GM19351 (cell line): ENCODE measurements around the gene ALX4.

Experiments used
- ATAC-seq: cut with Tn5 transposase; IDR thresholded peaks from one replicate; pipeline ENCODE4 v1.9.1; 2021; ENCODE audit warnings: mild to moderate bottlenecking, moderate library complexity; ENCODE audit not compliant: unreplicated experiment

ALX4 gene

DNA sequence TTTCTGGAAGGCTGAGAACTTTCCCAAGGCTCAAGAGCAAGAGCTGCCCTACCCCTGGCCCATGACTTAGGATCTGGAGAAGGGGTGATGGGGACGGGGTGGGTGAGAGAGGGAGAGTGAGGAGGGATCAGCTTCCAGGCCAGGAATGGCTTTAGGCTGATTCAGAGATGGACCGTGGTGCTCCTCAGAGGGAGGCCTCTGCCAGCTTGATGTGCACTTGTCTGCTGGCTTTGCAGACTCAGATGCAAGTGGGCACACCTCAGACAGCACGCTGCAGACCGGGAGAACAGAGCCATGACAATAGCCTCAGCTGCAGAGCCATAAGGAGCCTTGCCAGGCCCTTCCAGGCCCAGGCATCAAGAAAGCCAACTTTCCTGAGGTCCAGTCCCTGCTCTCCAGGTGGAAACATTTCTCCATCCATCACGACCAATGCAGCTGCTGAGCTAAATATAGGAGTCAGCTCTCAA lies 41.3 kb downstream of the ALX4 start:
- ATAC-seq = no peak

DNA sequence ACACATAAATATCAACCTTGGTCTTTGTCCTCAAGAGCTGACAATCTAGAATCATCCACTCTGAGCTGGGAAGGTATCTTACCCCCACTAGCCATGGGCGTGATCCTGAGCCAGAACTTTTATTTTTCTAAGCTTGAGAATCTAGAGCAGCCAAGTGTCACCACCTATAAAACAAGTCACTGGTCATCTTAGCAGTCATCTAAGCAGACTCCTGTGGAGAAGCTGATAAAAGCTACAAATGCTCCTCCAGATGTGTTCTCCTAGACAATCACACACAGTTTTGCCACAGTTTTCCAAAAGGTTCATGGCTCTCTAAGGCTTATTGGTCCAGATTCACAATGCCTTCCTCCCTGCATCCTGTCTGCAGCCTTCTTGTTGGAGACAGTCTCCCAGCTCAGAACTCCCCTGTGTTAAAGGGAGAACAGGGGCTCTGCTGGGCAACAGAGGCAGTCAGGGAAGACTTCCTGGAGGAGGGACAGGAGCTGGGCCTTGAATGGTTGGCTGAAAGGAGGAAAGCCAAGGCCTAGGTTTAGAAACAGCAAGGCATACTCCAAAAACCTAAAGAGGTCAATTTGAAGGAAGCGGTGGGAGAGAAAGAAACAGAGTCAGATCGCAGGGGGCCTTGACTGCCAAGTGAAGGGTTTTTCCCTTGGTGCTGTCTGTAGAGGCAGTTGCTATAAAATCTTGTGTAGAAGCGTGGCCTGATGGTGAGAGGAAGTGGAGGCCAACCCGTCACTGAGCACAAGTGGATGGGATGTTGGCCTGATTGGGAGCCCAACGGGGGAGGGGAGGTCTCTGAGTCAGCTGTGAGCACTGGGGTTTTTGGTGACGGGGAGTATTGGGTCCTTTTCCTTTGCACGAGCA lies 42.0 kb downstream of the ALX4 start:
- no peak for ATAC-seq

DNA sequence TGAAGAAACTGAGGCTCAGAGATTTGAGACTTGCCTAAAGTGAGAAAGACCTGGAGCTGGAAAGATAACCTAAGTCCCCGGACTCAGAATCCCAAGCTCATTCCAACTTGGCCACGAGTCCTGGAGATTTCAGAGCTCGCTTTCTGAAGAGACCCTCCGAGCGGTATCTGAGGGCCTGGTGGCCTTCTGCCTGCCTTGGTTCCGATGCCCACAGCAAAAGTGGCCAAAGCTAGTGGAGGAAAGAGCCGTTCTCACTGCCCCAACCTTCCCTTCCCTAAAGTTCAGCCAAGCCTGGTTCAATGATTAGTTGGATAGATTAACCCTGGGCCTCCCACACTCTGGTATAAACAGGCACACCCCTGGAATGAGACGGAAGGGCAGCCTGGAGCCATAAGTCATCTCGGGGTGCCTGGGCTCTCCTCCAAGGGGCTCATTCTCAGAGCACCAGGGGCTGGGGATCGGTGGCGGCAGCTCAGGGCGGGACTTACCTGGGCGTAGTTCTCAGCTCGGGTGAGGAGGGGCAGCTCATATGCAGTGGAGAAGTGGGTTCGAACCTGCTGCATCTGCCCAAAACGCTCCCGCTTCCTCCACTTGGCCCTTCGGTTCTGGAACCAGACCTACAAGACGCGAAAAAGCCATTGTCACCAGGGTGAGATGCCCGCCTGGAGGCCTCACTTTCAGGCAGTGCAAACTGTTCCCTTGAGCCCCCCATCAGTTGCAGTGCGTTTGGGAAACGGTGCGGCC lies 42.8 kb downstream of the ALX4 start:
- no peak for ATAC-seq

DNA sequence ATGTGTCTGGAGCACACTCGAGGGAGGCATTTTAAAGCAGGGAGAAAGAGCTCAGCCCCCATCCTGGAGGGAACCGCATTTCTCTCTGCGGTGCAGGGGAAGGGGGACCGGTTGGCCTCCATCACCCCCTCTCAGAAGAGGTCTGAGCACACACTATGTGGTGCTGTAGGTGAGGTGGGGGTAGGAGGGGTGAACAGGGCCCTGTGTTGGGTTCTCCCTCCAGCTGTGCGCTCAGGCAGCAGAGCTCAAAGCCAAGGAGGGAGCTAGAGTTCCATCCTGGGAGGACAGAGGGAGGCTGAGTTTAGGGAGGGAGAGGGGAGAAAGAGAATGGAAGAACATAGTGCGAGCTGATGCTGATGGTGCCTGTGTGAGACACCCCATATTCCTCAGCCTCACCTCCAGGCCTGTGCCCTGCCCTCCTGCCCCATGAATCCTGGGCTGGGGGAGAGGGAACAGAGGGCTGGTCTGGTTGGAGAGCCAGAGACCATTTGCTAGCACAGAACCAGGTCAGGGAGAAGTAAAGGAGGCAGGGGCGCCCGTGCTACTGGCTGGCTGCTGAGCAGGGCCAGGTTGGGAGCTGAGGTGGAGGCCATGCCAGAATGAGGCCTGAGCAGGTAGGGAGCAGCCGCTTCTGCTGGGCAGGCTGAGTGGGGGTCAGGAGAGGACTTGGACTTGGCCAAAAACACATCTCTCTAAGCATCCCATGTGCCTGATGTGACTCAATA lies 43.7 kb downstream of the ALX4 start:
- ATAC-seq = no peak

DNA sequence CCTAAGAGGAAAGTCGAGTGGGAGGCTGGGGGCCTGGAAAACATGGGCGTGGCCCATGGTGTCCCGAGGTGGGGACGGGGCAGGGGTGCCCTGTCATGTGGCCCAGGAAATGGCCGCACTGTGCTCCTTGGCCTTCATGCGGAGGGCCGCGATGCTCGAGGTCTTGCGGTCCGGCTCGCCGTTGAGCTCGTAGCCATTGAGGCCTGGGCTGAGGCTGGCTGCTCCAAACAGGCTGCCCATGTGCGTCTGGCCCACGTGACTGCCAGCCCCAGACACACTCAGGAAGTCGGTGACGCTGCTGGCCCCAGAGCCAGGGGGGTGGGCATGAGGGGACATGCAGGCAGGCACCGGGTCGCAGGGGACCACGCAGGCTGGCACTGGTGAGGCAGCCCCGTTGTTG lies 45.2 kb downstream of the ALX4 start:
- no peak for ATAC-seq

DNA sequence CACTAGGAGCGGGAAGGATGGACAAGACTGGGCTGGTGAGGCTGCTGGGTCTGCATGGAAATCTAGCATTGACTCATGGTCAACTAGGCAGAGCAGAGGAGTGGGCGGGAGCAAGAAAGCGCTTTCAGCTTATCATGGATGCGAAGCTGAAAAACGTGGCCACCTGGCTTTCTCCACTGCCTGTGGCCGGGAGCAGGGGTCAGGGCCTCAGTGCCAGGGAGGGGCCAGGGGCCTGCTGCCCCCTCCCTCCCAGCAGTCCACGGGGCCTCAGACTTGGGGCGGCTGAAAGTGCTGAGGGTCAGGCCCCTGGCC lies 45.5 kb downstream of the ALX4 start:
- ATAC-seq = no peak

DNA sequence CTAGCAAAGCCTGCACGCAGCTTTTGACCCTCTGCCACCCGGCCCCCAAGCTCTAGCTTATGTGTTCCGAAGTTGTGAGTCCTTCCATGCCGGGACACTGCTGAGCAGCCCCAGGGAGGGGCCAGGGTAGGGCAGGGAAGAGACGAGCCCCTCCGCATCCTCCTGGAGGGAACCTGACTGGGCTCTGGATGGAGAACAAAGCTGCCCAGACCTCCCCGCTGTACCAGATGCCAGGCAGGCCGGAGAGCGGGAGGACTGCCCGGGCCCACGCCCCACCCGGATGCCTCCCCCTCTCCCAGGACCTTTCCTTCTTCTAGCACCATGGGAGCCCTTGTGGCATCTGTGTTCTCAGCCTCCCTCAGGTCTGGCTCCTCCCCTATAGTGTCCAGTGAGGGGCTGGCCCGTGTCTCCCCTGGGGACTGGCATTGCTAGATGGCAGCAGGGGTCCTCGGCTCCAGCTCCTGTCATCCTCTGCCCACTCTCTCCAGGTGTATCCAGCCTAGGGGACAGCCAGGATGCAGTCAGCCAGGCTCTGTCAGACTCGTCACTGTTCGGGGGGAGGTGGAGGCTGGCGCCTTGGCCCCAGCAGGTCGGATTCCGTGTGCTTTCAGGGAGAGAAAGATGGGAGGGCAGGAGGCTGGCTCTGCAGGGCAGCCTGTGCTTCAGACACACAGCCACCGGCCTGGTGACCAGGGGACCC lies 46.1 kb downstream of the ALX4 start:
- ATAC-seq = no peak

DNA sequence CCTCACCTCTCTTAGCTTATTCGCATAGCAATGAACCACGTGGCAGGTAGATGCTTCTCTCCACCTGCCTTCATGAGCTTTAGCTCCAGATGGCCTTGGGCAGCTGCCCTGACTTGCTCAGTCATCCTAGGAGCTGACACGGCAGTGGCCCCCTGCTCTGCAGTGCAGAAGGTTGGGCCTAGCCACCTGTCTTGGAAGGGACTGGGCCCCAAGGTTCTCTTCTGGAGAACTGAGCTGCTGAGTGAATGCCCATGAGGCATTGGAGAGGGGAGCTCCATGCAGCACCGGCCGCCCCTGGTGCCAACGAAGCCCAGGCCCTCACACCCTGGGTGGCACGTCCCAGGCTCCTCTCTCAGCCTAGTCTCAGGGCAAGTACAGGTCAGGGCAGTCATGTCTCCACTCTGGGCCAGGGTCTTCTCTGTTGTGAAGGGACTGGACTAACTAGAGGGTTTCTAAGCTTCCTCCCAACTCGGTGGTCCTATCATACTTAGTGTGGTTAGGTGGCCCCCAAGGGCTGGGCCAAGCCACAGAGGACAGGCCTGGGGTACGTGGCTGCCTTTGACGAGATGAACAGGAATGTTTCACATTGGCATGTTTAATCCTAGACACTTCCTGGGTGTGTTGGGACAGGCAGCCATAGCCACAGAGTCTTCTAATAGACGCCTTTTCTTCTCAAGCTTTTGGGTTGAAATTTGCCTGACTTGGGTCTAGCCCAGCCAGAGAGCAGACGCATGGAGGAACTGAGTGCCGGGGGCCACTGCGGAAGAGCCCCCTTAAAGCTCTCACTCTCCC lies 47.9 kb downstream of the ALX4 start:
- ATAC-seq = no peak

DNA sequence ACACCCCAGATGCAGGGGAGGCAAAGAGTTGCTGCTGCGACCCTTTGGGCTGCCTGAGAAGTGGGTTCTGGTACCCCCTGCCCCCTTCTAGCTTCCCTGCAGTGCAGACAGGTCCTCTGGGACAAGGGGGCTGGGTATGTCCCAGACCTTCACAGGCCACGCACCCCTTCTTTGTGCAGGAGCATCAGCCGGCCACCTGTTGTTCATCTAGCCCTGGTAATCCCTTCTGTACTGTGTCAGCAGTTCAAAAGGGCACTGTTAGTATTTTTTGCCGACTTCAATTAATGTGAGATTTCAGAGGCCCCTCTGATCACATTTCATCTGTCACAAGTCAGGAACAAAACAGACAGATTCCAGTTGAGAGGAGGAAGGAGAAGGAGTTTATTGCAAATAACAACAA lies 49.9 kb downstream of the ALX4 start:
- no peak for ATAC-seq

DNA sequence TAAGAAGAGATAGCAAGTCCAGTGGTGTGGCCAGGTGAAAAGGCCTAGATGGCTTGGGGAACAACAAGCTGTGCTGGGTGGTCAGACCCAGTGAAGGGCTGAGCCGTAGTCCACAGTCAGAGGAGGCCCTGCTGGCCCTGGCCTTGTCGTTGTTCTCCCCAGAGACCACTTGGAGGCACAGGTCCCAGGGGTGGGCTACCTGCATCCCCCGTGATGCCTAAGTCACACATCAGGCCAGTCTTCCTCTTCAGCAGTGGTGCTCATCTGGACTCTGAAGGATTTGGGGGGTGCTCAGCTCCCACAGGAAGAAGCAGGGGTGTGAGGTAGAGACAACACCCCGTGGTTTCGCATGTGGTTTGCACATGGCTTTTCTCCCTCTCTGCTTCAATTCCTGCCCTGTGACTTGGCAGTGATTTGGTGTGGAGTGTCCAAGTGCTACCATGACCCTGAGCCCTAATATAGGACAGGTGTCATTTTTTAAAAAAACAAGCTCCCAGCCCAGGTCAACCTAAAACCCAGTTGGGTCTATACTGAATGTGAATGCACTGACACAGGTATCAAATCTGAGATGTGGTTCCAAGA lies 51.0 kb downstream of the ALX4 start:
- ATAC-seq = no peak

DNA sequence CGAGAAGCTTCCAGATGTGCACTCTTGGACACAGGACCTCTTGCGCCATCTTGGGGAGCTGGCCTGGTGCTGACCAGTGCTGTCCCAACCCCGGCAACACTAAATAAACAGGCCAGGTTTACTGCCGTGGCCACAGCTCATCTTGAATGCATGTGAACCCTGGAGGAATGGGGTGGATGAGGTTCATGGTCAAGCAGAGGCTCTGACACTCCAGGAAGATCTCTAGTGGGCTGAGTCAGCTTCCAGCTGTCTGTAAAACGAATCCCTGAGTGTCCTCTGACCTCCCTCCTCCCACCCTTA lies 51.8 kb downstream of the ALX4 start:
- no peak for ATAC-seq

DNA sequence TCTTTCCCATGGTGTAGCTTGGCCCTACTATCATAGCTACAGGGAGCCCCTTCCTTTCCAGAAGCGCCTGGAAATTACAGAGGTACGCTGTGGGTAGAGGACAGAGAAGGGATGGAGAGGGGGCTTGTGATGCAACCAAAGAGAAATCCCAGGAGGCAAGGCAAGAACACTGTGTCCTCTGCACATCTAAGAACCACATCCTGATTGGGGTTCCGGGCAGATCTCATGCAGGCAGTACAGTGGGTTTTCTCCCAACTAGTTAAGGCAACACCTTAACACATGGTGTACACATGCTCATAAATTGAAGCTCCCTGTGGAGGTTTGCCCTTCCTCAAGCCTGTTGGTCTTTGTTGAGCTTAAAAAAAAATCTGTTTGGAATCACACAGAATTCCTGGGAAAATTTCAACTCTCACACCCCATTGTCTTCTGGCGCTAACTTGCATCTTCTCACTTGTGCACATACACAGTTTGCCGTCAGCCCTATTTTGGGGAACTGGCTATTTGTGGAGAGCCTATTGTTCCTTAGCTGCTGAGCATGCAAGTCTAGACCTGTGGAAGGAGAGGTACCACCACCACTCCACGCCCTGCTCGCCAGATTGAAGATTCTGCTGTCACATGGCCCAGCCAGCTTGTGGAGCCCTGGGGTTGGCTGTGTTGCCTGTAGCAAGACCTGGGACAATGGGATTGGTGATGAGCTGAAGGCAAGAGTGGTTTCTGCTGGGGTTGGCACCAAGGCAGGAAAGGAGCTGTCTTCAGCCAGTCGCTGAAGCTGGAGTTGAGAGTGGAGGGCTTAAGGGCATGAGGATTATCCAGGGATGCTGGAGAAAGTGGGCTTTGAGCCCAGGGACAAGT lies 52.4 kb downstream of the ALX4 start:
- ATAC-seq = peak; percentile 25

DNA sequence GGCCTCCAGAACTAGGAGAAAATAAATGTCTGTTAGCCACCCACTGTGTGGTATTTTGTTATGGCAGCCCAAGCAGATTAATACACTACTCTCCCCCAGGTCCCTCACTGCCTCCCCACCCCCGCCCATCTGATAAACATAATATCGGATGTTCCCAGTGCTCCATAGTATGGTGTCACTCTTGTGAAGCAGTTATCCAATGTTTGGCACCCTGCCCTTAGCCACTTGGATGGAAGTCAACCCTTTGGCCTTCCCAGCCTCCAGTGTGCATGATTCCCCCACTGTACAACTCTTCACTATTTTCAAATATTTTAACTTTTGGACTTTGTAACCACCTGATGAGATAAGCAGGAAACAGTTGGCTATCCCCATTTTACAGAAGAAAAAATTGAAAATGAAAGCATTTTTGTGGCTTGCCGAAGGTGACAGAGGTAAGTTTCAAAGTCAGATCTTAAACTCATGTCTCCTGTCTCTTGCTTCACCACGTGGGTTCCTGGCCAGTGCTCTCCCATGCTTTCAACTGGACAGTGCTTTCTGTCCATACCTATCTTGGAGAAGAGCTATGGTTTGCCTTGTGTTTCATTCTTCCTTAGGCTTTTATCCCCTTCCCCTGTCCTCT lies 53.2 kb downstream of the ALX4 start:
- peak; percentile 53 for ATAC-seq

DNA sequence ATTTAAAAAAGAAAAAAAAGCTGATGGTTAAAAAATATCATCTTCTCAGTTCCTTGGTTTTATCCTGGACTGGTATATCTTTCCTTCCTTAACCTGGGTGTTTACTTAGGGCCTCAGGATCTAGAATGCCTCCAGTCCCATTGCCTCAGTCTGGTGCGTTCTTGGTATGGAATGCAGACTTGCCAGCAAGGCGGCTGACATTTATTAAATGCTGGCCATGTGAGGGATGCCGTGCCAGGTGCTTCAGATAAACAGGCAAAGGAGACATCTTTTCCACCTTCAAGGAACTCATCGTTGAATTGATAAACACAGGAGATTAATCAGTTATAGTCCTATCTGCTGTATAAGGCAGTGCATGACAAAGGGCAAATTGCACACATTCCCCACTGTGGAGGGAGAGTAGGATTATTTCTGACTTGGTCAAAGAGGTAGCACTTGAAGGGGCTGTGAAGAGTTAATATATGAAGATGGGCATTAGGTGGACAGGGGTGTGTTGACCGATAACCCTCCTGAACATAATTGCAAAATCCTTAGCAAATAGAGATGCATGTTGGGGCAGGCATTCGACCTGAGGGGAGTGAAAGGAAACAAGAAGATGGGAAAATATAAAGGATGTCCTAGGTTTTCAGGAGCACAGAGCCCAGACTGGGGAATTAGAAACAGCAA lies 54.4 kb downstream of the ALX4 start:
- no peak for ATAC-seq

DNA sequence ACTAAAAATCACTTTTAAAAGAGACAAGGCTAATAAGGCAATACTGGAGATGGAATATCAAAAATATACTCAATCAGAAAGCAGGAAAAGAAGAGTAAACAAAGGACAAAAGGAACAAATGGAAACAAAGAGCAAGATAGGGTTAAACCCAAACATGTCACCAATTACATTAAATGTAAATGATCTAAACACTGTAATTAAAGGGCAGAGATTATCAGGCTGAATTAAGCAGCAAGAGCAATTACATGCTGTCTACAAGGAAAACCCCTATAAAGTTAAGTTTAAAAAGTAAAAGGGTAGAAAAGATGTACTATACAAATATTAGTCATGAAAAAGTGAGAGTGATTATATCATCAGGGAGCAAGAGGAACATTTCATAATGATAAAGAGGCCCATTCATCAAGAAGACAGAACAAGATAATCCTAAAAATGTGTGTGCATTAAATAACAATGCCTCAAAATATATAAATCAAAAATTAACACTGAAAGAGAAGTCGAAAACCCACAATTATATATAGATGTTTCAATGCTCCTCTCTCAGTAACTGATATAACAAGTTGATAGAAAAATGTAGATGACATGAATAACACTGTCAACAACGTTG lies 56.8 kb downstream of the ALX4 start:
- no peak for ATAC-seq

DNA sequence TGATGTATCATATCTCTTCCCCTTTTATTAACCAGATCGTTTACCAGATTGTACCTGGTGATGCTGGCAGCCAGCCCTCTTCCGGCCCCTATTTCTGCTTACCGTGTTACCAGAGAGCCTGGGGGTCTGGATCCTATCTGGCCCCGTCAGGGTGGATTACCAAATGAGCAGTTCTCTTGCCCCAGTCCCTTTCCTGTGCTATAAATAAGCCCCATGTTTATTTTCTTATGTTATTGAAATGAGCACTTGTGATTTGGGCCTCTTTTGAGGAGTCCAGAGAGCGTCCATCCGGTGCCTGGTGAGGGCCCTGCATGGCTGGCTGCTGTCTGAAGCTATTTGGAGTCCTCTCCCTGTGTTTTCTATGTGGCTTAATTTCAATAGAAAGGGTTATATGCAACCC lies 59.5 kb downstream of the ALX4 start:
- ATAC-seq = no peak

DNA sequence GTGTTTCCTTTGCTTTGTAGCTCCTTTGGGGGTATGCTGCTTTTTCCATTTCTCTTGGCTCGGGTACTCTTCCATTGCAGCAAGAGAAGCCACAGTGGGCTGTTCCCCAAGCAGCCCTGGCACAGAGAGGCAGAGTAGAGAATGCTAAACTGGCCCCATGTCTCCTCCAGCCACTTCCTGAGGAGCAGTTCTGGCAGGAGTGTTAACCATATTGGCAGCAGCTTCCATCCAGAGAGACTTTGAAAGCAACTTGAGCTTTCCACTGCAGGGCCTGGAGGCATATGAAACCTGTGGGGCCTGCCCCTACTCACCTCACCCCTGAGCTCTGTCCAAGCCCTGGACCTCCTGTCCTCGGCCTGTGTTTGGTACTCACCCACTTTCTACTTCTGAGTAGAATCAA lies 61.8 kb downstream of the ALX4 start:
- ATAC-seq = no peak

DNA sequence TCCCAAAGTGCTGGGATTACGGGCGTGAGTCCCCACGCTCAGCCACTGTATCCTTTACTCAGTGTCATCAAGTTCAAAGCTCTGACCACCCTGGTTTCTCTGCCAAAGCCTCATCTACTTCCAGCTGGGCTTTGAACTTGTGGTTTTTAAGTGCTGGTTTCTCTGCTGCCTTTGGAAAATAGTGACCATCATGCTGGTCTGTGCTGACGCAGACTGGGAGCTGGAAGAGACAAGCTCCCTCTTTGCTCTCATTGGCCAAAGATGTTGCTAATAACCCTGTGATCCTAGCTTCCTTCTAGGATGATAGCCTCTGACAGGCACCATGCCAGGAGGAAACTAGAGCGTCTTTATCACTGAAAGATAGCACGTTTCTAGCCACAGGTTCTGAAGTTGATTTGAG lies 62.4 kb downstream of the ALX4 start:
- no peak for ATAC-seq
